COLO668 (cell line): ENCODE data around the gene USP31.

Experiments used
- DNase-seq: peaks from one replicate; lab custom pipeline; 2025; ENCODE audit not compliant: unreplicated experiment; lab: John Stamatoyannopoulos, UW

Gene USP31

DNA sequence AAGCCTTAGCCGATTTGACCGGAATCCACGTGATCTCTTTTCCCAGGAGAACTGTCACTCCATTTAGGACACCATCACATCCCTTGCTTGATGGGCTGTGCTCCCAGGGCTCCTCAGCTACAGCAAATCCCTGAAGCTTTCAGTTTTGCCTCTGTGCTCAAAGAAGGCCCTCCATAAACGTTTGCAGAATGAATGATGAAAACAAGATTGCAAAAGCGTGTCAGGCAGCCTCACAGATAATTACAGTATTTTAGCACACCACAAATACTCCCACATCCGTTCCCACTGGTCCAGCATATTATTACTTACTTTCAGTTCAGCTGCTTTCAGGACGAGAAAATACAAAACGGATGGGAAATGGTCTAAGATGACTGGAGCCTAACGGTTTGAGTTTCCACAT, 84.6 kb downstream of the USP31 start:
- DNase-seq: no peak

DNA sequence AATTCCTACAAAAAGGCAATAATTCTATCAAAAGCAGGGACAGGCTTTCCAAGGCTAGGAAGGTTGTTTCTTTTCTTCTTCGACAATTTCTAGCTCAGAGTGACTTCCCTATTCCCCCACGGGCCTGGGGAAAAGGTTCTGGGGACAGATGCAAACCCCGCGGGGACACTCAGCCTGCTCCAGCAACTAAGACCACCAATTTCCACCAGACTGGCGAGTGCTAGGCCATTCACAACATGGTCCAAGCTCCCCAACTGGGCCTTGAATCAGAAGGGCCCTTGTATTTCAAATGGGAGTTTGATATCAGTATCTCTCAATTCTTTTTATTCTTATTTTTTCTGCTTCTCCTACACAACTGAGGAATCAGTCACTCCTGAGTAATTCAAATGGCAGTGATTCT, 86.7 kb downstream of the USP31 start:
- no peak for DNase-seq

GRCh38 chr16:23061669-23062068, 87.6 kb downstream of the USP31 start:
- no peak for DNase-seq

GRCh38 chr16:23060458-23061320, 88.6 kb downstream of the USP31 start:
- peak; percentile 74 for DNase-seq

GRCh38 chr16:23059433-23059832, 89.8 kb downstream of the USP31 start:
- no peak for DNase-seq

- no peak for DNase-seq
Measured at GRCh38 chr16:23058576-23058975, 90.7 kb downstream of the USP31 start.

DNA sequence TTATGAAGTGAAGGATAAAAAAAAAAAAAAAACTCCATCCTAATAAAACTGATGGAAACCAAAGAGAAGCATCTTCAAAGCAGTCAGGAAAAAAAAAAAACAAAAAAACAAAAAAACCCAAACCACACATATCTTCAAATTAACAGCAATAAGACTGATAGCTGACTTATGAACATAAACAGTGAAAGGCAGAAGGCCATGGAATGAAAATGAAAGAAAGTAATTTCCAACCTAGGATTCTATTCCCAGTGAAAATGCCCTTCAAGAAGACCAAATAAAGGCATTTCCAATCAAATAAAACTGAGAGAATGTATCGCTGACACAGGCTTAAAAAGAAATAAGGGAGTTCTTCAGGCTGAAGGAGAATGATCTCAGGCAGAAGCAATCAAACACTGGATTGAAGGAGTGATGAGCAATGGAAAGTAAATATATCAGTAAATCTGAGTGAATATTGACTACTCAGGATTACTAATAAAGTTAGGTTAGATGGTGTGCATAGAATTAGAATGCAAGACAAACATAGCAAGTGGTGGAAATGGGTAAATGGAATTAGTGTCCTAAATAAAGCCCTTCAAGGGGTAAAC, 92.1 kb downstream of the USP31 start:
- DNase-seq: no peak

DNA sequence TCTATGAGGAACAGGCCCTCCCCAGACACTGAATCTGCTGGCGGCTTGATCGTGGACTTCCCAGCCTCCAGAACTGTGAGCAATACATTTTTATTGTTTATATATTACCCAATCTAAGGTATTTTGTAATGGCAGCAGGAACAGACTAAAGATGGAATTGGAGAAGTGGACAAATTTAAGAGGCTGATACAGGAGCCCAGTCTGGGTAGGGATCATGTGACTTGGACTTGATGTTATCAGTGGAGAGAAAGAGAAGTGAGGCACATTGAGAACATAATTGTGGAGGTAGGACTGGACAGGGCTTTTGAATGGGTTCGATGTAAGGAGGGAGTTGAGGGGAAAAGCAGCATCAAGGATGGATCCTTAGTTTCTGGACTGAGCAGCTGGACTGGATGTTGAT, 93.8 kb downstream of the USP31 start:
- DNase-seq: no peak

GRCh38 chr16:23052908-23053580, 96.2 kb downstream of the USP31 start:
- DNase-seq: peak; percentile 12

DNA sequence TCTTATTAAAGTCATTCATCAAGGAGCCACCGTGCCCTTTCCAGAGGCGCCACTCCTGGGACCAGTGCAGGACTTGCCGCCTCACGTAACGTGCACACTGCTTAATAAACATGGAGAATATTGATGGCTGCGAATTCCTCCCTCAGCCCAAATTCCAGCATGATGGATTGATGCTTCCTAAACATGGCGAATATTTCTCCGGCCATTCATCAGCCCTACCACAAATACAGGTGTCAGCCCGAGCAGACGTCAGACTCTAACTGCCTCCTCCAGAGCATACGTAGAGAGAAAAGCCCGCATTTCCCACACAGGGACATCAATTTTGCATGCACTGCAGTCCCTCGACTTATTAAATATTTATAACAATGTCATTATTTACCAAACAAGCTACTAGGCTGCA, 97.0 kb downstream of the USP31 start:
- peak; percentile 9 for DNase-seq

DNA sequence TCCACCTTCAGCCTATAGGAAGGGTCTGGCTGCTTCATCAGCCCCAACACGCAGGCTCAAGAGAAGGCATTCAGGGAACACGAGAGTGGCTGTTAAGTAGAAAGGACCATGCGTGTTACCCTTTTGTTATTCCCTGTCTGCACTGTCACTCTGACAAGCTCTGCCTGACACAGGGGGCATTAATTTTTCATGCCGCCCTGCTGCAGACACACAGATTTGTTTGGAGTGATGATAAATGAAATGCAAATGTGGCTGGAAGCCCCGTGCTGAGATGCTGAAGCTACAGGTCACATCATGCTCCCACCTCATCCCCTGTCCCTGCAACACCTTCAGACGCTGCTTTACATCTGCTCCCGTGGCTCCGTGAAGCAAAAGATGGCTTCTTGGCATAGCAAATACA, 97.7 kb downstream of the USP31 start:
- no peak for DNase-seq

DNA sequence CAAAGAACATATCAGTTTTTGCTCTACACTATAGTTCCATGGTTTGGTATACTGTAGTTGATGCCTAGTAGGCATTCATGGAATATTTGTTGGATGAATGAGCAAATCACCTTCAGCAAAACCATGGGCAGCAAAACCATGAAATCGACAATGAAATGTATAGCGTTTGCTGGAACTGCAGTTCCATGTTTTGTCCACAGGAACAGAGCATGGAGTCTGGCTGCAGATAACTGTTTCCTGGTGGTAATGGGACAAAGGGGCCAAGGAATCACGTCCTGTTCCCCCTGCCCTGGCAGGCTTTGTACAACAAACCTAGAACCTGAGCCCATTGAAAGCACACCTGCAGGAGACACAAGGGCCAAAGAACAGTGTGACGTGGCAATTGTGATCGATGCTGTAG, 101.1 kb downstream of the USP31 start:
- no peak for DNase-seq

DNA sequence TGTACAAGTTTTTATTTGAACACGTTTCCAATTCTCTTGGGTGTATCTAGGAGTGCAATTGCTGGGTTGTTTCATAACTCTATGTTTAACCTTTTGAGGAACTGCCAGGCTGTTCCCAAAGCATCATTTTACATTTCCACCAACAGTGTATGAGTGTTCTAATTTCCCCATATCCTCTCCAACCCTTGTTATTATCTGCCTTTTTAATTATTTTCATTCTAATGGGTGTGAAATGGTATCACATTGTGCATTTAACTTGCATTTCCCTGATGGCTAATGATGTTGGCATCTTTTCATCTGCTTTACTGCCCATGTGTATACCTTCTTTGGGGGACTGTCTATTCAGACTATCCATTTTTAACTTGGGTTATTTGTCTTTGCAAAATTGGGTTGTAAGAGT, 104.2 kb downstream of the USP31 start:
- no peak for DNase-seq

DNA sequence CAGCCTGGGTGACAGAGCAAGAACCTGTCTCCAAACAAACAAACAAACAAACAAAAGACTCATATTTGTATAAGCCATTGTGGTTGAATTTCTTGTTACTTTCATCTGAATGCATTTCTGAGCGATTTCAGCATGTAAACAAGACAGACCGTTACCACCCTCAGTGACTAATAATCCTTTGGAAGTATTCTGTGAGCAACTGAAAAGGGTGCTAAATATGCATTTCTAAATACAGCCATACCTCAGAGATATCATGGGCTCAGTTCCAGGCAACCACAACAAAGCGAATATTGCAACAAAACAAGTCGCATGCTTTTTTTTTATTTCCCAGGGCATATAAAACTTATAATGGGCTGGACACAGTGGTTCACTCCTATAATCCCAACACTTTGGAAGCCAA, 109.0 kb downstream of the USP31 start:
- no peak for DNase-seq

DNA sequence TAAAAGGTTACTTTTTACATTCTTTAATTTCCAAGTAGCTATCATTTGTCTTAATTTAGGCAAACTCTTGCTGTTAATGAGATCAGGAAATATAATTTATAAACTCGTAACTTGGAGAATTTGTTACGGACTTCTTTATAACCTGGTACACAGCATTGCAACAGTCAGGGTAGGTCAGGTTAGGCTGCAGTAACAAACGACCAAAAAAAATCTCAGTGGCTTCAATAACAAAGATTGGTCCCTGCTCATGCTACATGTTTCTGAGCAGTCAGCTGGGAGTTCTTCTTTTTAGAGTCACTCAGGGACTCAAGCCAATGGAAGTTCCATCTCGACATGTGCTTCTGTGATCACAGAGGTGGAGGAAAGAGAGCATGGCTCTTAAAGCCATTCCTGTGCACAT, 110.1 kb downstream of the USP31 start:
- DNase-seq: no peak

- DNase-seq: no peak
Measured at GRCh38 chr16:23035240-23035639, 114.0 kb downstream of the USP31 start.

GRCh38 chr16:23031508-23032098, 117.6 kb downstream of the USP31 start:
- no peak for DNase-seq

DNA sequence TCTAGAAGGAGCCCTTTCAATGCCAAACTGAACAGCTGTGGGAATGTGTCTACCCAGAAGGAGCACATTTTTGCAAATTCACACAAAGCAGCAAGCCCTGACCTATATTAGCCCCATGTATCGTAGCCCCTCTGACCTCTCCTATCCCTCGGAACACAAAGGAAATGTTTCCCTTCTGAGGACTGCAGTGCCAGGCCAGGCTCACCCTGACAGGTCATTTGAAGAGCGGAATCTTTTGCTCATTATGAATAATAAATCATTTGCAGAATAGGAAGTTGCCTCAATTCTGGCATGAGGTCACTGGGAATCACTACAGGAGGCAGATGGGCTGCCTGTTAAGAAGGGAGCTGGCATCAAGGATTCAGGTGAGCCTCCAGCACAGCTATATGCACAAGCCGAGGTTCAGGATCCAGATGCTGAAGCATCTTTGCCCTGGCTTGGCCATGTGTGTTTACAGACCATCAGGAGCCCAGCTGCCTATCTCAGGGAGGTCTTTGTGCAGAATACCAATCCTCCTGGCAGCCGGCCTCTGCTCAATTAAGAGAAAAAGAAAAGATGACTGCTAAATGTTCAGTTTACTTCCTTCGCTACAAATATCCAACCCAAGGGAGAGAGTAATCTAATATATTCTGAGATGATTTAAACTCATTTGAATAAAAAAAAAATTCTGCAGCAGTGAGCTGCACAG, 119.4 kb downstream of the USP31 start:
- peak; percentile 28 for DNase-seq

- peak; percentile 49 for DNase-seq
Measured at GRCh38 chr16:23027386-23027785, 121.9 kb downstream of the USP31 start.

- no peak for DNase-seq
Measured at GRCh38 chr16:23026784-23027362, 122.4 kb downstream of the USP31 start.
